ENCODE data around the gene TENM4. TPM values are rescaled to one million over a fixed set of nuclear protein-coding genes. Genes with fewer than 3 reads are reported as not detected.

Gene TENM4
- total RNA-seq, 4 donors from 2014 or later, result 4.0 to 14.6 (median 4.5) TPM

GRCh38 chr11:79241852-79242241 is 199.0 kb downstream of the TENM4 start:
- no peak for TF ChIP-seq CTCF (IDR thresholded peaks at IDR 0.05; ENCODE audit: low read depth)

- no peak for TF ChIP-seq CTCF (IDR thresholded peaks at IDR 0.05; ENCODE audit: low read depth)
Observed at GRCh38 chr11:79241205-79241851, 199.5 kb downstream of the TENM4 start.

GRCh38 chr11:79237703-79238102 is 203.1 kb downstream of the TENM4 start:
- no peak for TF ChIP-seq CTCF (IDR thresholded peaks at IDR 0.05; ENCODE audit: low read depth)

GRCh38 chr11:79237091-79237490 is 203.7 kb downstream of the TENM4 start:
- TF ChIP-seq CTCF (IDR thresholded peaks at IDR 0.05; ENCODE audit: low read depth), result no peak

GRCh38 chr11:79236541-79236971 is 204.3 kb downstream of the TENM4 start:
- no peak for TF ChIP-seq CTCF (IDR thresholded peaks at IDR 0.05; ENCODE audit: low read depth)

GRCh38 chr11:79235696-79236095 is 205.1 kb downstream of the TENM4 start:
- TF ChIP-seq CTCF (IDR thresholded peaks at IDR 0.05; ENCODE audit: low read depth), result no peak

GRCh38 chr11:79232346-79232745 is 208.5 kb downstream of the TENM4 start:
- no peak for TF ChIP-seq CTCF (IDR thresholded peaks at IDR 0.05; ENCODE audit: low read depth)

Measured in subcutaneous adipose tissue (tissue), 4 donors.